A673 (cell line): ENCODE data around the gene SLC66A3. TPM values are rescaled to one million over a fixed set of nuclear protein-coding genes. Genes with fewer than 3 reads are reported as not detected.
A peak's percentile ranks its signal among the peaks of the same experiment; 100 is the strongest.

Source experiments
- BruUV-seq: library from RNA; stranded (reverse); fragments of 400-500 nt; replicated peaks from 2 replicates; lab custom pipeline; 2021; lab: Mats Ljungman, UMichigan
- CTCF ChIA-PET: fragments of 300-600 bp; sonication (Branson Sonifier 250); formaldehyde crosslinking; loops from one replicate; lab custom pipeline; 2022; ENCODE audit warnings: antibody characterized with exemption; lab: Charles Lee
- POLR2A ChIA-PET: fragments of 300-600 bp; sonication (Branson Sonifier 250); formaldehyde crosslinking; loops from one replicate; lab custom pipeline; 2022; ENCODE audit warnings: antibody characterized with exemption; ENCODE audit not compliant: low non-redundant PET; lab: Charles Lee
- DNase-seq: peaks from one replicate; pipeline ENCODE4 v3.0.0-alpha.2; 2015; ENCODE audit warnings: low spot score
- H3K27ac ChIP-seq: fragments of 200-600 bp; sonication (generic); 2 replicates; pipeline ENCODE4 v1.5.1; 2016; ENCODE audit warnings: mixed run types, low read depth, mild to moderate bottlenecking, mixed read lengths, antibody characterized with exemption, low read length; ENCODE audit not compliant: poor library complexity, severe bottlenecking
- H3K27me3 ChIP-seq: fragments of 200-600 bp; sonication (generic); replicated peaks from 2 replicates; pipeline ENCODE4 v1.6.1; 2017; ENCODE audit warnings: mixed run types, low read depth, mild to moderate bottlenecking, mixed read lengths, antibody characterized with exemption, low read length; ENCODE audit not compliant: insufficient read depth, poor library complexity
- H3K36me3 ChIP-seq: fragments of 200-600 bp; sonication (generic); 2 replicates; pipeline ENCODE4 v1.6.1; 2016; ENCODE audit warnings: mixed run types, mild to moderate bottlenecking, mixed read lengths, antibody characterized with exemption, low read length; ENCODE audit not compliant: insufficient read depth, poor library complexity, severe bottlenecking
- H3K4me1 ChIP-seq: fragments of 200-600 bp; sonication (generic); 2 replicates; pipeline ENCODE4 v1.6.1; 2017; ENCODE audit warnings: mixed run types, mild to moderate bottlenecking, mixed read lengths, antibody characterized with exemption, low read length; ENCODE audit not compliant: insufficient read depth, poor library complexity, severe bottlenecking
- H3K4me3 ChIP-seq: fragments of 200-600 bp; sonication (generic); 2 replicates; pipeline ENCODE4 v1.5.1; 2016; ENCODE audit warnings: low read depth, mixed run types, mild to moderate bottlenecking, mixed read lengths, low read length; ENCODE audit not compliant: poor library complexity, severe bottlenecking
- H3K9me3 ChIP-seq: fragments of 200-600 bp; sonication (generic); 2 replicates; pipeline ENCODE4 v1.6.1; 2016; ENCODE audit warnings: mixed run types, low read depth, mild to moderate bottlenecking, mixed read lengths, antibody characterized with exemption, low read length; ENCODE audit not compliant: poor library complexity, severe bottlenecking
- CTCF ChIP-seq: fragments of 300-800, 200-600 bp; sonication (generic); conservative IDR thresholded peaks from 2 replicates; pipeline ENCODE4 v1.5.1; 2017; ENCODE audit warnings: low read depth, mild to moderate bottlenecking, antibody characterized with exemption, low read length, moderate library complexity, mixed read lengths
- EZH2 ChIP-seq: fragments of 200-600 bp; sonication (generic); IDR thresholded peaks from 2 replicates; pipeline ENCODE4 v1.6.1; 2017; ENCODE audit warnings: borderline replicate concordance, low read depth, mild to moderate bottlenecking, mixed read lengths, antibody characterized with exemption, low read length; ENCODE audit not compliant: poor library complexity, severe bottlenecking
- intact Hi-C: fragments of 100-400 bp; cut with micrococcal nuclease; formaldehyde crosslinking; loops from one replicate; pipeline ENCODE4 v1.10.0; 2022; ENCODE audit not compliant: unreplicated experiment
- total RNA-seq: library from RNA; stranded (reverse); gene quantifications from 2 replicates; pipeline ENCODE4 v1.2.3, GENCODE V29; 2021

Gene SLC66A3
- total RNA-seq, 1 experiment from 2014 or later: 2.7 TPM

- H3K4me3 ChIP-seq: no peak overlapping the region
- H3K9me3 ChIP-seq: no peaks in the 10 kb centered on the region
- H3K4me1 ChIP-seq: no peaks in the 10 kb centered on the region
- intact Hi-C loops: loop anchor here (1.0 to 10.0 kb wide), 2 partner anchors 209 to 292 kb away; partner anchors contain the start of gene KCNF1
- H3K27me3 ChIP-seq: no peaks in the 10 kb centered on the region
- H3K27ac ChIP-seq: no peak overlapping the region
- TF ChIP-seq CTCF (peak; percentile 92), EZH2 (no peak)
- no TSS peak for BruUV-seq
- H3K36me3 ChIP-seq: no peaks in the 10 kb centered on the region
- CTCF ChIA-PET: interaction anchor here (1.2 to 4.2 kb wide), 4 partner anchors 10 to 292 kb away, joined by 5 to 35 read pairs (median 14); partner anchors contain the start of gene KCNF1
- POLR2A ChIA-PET: no interaction called here
- peak; percentile 63 for DNase-seq
Observed at GRCh38 chr2:11123856-11124759, 31.2 kb upstream of the SLC66A3 start.

GRCh38 chr2:11124760-11125068 lies 30.6 kb upstream of the SLC66A3 start:
- DNase-seq: no peak
- CTCF ChIA-PET: interaction anchor here (1.2 to 4.2 kb wide), 4 partner anchors 11 to 292 kb away, joined by 5 to 35 read pairs (median 14); partner anchors contain the start of gene KCNF1
- TF ChIP-seq CTCF: no peak
- no peak for TF ChIP-seq EZH2
- H3K36me3 ChIP-seq: no peaks in the 10 kb centered on the region
- POLR2A ChIA-PET: no interaction called here
- H3K4me1 ChIP-seq: peaks cover 5% of the 10 kb centered on the region
- BruUV-seq: no TSS peak
- H3K9me3 ChIP-seq: no peaks in the 10 kb centered on the region
- no peaks in the 10 kb centered on the region for H3K27me3 ChIP-seq
- intact Hi-C loops: loop anchor here (1.0 to 10.0 kb wide), 2 partner anchors 210 to 292 kb away; partner anchors contain the start of gene KCNF1
- H3K4me3 ChIP-seq: no peak overlapping the region
- H3K27ac ChIP-seq: no peak overlapping the region

GRCh38 chr2:11127761-11128160 lies 27.5 kb upstream of the SLC66A3 start:
- CTCF ChIA-PET: no interaction called here
- intact Hi-C loops: loop anchor here (10.0 kb wide), 1 partner anchor 213 kb away; the partner anchor contains the start of gene KCNF1

More at GRCh38 chr2:11127761-11128160, 27.5 kb upstream of the SLC66A3 start:
- no TSS peak for BruUV-seq
- no peak for DNase-seq
- no peaks in the 10 kb centered on the region for H3K27me3 ChIP-seq
- peaks cover 14% of the 10 kb centered on the region for H3K4me1 ChIP-seq
- TF ChIP-seq EZH2: no peak
- no peak for TF ChIP-seq CTCF
- H3K27ac ChIP-seq: no peak overlapping the region
- no peak overlapping the region for H3K4me3 ChIP-seq
- no peaks in the 10 kb centered on the region for H3K36me3 ChIP-seq
- POLR2A ChIA-PET: no interaction called here
- H3K9me3 ChIP-seq: no peaks in the 10 kb centered on the region
